Right lobe of liver (tissue), 4 donors: ENCODE measurements around the gene NTM.

Experiments used
- POLR2A ChIP-seq: fragments of 450-650 bp; IDR thresholded peaks from one replicate; pipeline ENCODE4 v1.6.1; 2017; ENCODE audit warnings: antibody characterized with exemption, mild to moderate bottlenecking
- TF ChIP-seq, protein P1 (sequence below), 4 donors: fragments of 200-600 bp in 3 of 4; fragments of 450-650 bp in 1 of 4; IDR thresholded peaks; one replicate each; pipeline versions ENCODE4 v1.5.1 to v1.8.0; 2016 to 2022; ENCODE audit warnings: antibody characterized with exemption in 4 of 4, mild to moderate bottlenecking in 2 of 4
- donor health status: DM: no; HTN: no; CAD: no.
- donor health status: DM: no; HTN: no; CAD: no.
- donor health status: DM: no; HTN: yes; CAD: no.

DNA sequence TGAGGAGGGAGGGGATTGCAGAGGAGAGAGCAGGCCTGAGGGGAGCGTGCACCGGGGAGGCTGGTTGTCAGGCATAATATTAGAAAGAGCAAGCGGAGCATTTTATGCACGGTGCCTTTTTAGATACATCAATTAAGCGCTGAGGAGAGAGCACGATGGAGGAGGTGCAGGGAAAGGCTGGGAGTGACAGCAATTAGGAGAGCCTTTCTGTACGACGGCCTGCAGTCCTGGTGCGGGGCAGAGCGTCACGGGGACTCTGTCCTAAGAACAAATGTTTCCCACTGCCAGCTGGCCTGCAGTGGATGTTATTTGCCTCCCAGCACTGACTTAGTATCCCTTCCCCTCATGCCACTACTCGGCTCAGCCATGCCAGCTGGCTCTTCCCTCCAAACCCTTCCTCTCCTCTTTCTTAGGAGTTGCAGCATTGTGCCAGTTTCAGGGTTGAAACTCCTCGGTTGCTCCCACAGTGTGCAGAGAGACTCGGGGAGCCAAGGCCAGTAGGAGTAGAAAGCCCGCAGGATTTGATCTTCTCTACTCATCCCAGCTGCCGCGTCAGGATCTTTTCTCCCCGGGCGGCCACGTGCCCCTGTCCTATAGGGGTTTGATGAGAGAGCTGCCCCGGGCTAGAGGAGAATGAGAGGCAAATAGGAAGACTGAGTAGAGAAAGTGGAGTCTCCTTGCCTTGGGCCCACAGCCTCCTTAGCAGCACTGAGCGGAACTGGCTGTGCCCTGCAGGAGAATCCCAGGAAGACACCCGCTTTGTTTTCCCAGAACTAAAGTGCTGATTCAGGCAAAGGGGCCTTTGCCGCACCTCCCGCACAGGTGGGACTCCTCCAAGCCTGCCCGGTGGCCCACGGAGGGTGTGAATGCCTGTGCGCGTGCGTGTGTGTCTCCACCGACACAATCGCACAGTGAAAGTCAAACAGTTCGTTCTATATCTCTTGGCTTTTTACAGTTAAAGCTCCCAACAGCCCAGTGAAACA, 875.3 kb downstream of the NTM start:
- TF ChIP-seq, protein P1, sequence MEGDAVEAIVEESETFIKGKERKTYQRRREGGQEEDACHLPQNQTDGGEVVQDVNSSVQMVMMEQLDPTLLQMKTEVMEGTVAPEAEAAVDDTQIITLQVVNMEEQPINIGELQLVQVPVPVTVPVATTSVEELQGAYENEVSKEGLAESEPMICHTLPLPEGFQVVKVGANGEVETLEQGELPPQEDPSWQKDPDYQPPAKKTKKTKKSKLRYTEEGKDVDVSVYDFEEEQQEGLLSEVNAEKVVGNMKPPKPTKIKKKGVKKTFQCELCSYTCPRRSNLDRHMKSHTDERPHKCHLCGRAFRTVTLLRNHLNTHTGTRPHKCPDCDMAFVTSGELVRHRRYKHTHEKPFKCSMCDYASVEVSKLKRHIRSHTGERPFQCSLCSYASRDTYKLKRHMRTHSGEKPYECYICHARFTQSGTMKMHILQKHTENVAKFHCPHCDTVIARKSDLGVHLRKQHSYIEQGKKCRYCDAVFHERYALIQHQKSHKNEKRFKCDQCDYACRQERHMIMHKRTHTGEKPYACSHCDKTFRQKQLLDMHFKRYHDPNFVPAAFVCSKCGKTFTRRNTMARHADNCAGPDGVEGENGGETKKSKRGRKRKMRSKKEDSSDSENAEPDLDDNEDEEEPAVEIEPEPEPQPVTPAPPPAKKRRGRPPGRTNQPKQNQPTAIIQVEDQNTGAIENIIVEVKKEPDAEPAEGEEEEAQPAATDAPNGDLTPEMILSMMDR (IDR thresholded peaks at IDR 0.05): no peak
- no peak for TF ChIP-seq POLR2A
